OCI-LY3 (cell line): ENCODE results near the gene TVP23C.
"Not testable (repeated sequence)": the region's sequence is repeated elsewhere in the genome, so short reads cannot be mapped to it uniquely, and the experiment has no call there.

Experiments used
- EZH2phosphoT487 ChIP-seq: fragments of 200-600 bp; shearing (Covaris generic); IDR thresholded peaks from 2 replicates; pipeline ENCODE4 v1.6.1; 2018; ENCODE audit warnings: antibody characterized with exemption, mixed run types, low read depth
- TF ChIP-seq, protein P1 (sequence below): fragments of 200-600, 300-600 bp; sonication (generic); IDR thresholded peaks from 2 replicates; pipeline ENCODE4 v1.5.1; 2014; ENCODE audit warnings: antibody characterized with exemption, low read length, low read depth

GRCh38 chr17:15583313-15583712, 20.0 kb upstream of the TVP23C start:
- TF ChIP-seq, protein P1, sequence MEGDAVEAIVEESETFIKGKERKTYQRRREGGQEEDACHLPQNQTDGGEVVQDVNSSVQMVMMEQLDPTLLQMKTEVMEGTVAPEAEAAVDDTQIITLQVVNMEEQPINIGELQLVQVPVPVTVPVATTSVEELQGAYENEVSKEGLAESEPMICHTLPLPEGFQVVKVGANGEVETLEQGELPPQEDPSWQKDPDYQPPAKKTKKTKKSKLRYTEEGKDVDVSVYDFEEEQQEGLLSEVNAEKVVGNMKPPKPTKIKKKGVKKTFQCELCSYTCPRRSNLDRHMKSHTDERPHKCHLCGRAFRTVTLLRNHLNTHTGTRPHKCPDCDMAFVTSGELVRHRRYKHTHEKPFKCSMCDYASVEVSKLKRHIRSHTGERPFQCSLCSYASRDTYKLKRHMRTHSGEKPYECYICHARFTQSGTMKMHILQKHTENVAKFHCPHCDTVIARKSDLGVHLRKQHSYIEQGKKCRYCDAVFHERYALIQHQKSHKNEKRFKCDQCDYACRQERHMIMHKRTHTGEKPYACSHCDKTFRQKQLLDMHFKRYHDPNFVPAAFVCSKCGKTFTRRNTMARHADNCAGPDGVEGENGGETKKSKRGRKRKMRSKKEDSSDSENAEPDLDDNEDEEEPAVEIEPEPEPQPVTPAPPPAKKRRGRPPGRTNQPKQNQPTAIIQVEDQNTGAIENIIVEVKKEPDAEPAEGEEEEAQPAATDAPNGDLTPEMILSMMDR, result not testable (repeated sequence)
- TF ChIP-seq EZH2phosphoT487, result not testable (repeated sequence)
